Endothelial cell of umbilical vein (primary cell): ENCODE results near the gene C9orf57.

Source experiments
- CTCF ChIP-seq, 2 donors: IDR thresholded peaks; 1 replicate in 1 of 2; 2 replicates in 1 of 2; pipeline ENCODE4 v1.5.1; 2011; ENCODE audit warnings: low read length in 2 of 2, mild to moderate bottlenecking in 2 of 2, moderate library complexity in 2 of 2, control low read depth in 1 of 2, inconsistent platforms in 1 of 2, low read depth in 1 of 2; ENCODE audit not compliant: insufficient read depth in 1 of 2; ENCODE audit errors: extremely low read depth in 1 of 2
- EZH2 ChIP-seq: IDR thresholded peaks from 2 replicates; pipeline ENCODE4 v1.6.1; 2012; ENCODE audit warnings: borderline replicate concordance, low read depth, mild to moderate bottlenecking, moderate library complexity, low read length, inconsistent platforms; ENCODE audit not compliant: severe bottlenecking
- GATA2 ChIP-seq: IDR thresholded peaks from 2 replicates; pipeline ENCODE4 v1.7.0; 2011; ENCODE audit warnings: low read depth, mild to moderate bottlenecking, moderate library complexity, mixed read lengths, low read length; ENCODE audit not compliant: insufficient read length, insufficient read depth
- JUN ChIP-seq: IDR thresholded peaks from 2 replicates; pipeline ENCODE4 v1.6.1; 2011; ENCODE audit warnings: borderline replicate concordance, low read depth; ENCODE audit not compliant: insufficient read length, insufficient read depth
- MAX ChIP-seq: IDR thresholded peaks from 2 replicates; pipeline ENCODE4 v1.6.1; 2011; ENCODE audit not compliant: insufficient read depth, insufficient read length
- MYC ChIP-seq: IDR thresholded peaks from one replicate; pipeline ENCODE4 v1.6.1; 2011; ENCODE audit warnings: mild to moderate bottlenecking, low read depth, low read length
- POLR2A ChIP-seq: IDR thresholded peaks from 2 replicates; pipeline ENCODE4 v1.6.1; 2012; ENCODE audit warnings: low read depth, mild to moderate bottlenecking, control low read depth, low read length
- POLR2AphosphoS5 ChIP-seq: IDR thresholded peaks from 2 replicates; pipeline ENCODE4 v1.6.1; 2012; ENCODE audit warnings: low read depth, mild to moderate bottlenecking, control low read depth, low read length, moderate library complexity; ENCODE audit not compliant: insufficient read depth

- no peak for TF ChIP-seq MYC
- TF ChIP-seq CTCF (IDR thresholded peaks at IDR 0.05; ENCODE audit: extremely low read depth in 1 of 2, insufficient read depth in 1 of 2, low read depth in 1 of 2, low read length in 2 of 2) = no peak
- TF ChIP-seq POLR2A = no peak
- no peak for TF ChIP-seq EZH2
- no peak for TF ChIP-seq JUN
- TF ChIP-seq MAX = no peak
- TF ChIP-seq POLR2AphosphoS5 = no peak
- TF ChIP-seq GATA2 = no peak
Measured at GRCh38 chr9:72046630-72047456, 13.6 kb downstream of the C9orf57 start.
